WTC11 (cell line): ENCODE measurements around the gene COX6A1. TPM values are rescaled to one million over a fixed set of nuclear protein-coding genes. Genes with fewer than 3 reads are reported as not detected.

Source experiments
- ATAC-seq: fragments of 200-7000 bp; cut with Tn5 transposase; 2 replicates; pipeline ENCODE4 v1.10.0; 2021; ENCODE audit warnings: mild to moderate bottlenecking, moderate library complexity
- CTCF ChIA-PET: fragments of 300-600 bp; sonication (Branson Sonifier 250); formaldehyde crosslinking; loops from one replicate; lab custom pipeline; 2021; ENCODE audit warnings: antibody characterized with exemption; lab: Charles Lee
- POLR2A ChIA-PET: fragments of 350-600 bp; sonication (Branson Sonifier 250); formaldehyde crosslinking; loops from one replicate; lab custom pipeline; 2021; ENCODE audit warnings: antibody characterized with exemption; lab: Charles Lee
- DNase-seq: peaks from one replicate; pipeline ENCODE4 v3.0.0; 2021; ENCODE audit warnings: low spot score
- H3K27ac Mint-ChIP-seq: 2 replicates; pipeline ENCODE4 v1.8.0; 2021; ENCODE audit warnings: mixed read lengths
- H3K27me3 Mint-ChIP-seq: 2 replicates; pipeline ENCODE4 v1.8.0; 2021; ENCODE audit warnings: low read depth, mild to moderate bottlenecking, moderate library complexity, mixed read lengths
- H3K36me3 Mint-ChIP-seq: 2 replicates; pipeline ENCODE4 v1.8.0; 2021; ENCODE audit warnings: mixed read lengths
- H3K4me1 Mint-ChIP-seq: 2 replicates; pipeline ENCODE4 v1.8.0; 2022; ENCODE audit warnings: mixed read lengths
- H3K4me3 Mint-ChIP-seq: 2 replicates; pipeline ENCODE4 v1.8.0; 2021; ENCODE audit warnings: mild to moderate bottlenecking, moderate library complexity, mixed read lengths
- H3K9me3 Mint-ChIP-seq: 2 replicates; pipeline ENCODE4 v1.8.0; 2021; ENCODE audit warnings: mixed read lengths
- AFF4 ChIP-seq: sonication (generic); formaldehyde crosslinking; IDR thresholded peaks from 2 replicates; pipeline ENCODE4 v1.8.1; 2023; ENCODE audit warnings: mild to moderate bottlenecking, missing genetic modification reagents, borderline replicate concordance
- ARID4B ChIP-seq: sonication (generic); formaldehyde crosslinking; IDR thresholded peaks from 2 replicates; pipeline ENCODE4 v1.8.0; 2023; ENCODE audit warnings: missing genetic modification reagents, mild to moderate bottlenecking, borderline replicate concordance
- CREM ChIP-seq: sonication (generic); formaldehyde crosslinking; IDR thresholded peaks from 2 replicates; pipeline ENCODE4 v1.8.1; 2022; ENCODE audit warnings: mild to moderate bottlenecking, missing genetic modification reagents, moderate library complexity
- E2F4 ChIP-seq: sonication (generic); formaldehyde crosslinking; IDR thresholded peaks from 2 replicates; pipeline ENCODE4 v1.8.1; 2022; ENCODE audit warnings: low read depth, mild to moderate bottlenecking, moderate library complexity, missing genetic modification reagents, borderline replicate concordance
- ELF4 ChIP-seq: sonication (generic); formaldehyde crosslinking; IDR thresholded peaks from 2 replicates; pipeline ENCODE4 v1.8.1; 2022; ENCODE audit warnings: low read depth, mild to moderate bottlenecking, moderate library complexity, missing genetic modification reagents
- FOXP4 ChIP-seq: sonication (generic); formaldehyde crosslinking; IDR thresholded peaks from 2 replicates; pipeline ENCODE4 v1.8.0; 2022; ENCODE audit warnings: mild to moderate bottlenecking, missing genetic modification reagents
- HMGA2 ChIP-seq: fragments of 250-450 bp; sonication (Bioruptor Pico); IDR thresholded peaks from 2 replicates; pipeline ENCODE4 v1.4.0; 2021; ENCODE audit warnings: mild to moderate bottlenecking, moderate library complexity
- IRF1 ChIP-seq: sonication (generic); formaldehyde crosslinking; IDR thresholded peaks from 2 replicates; pipeline ENCODE4 v1.8.0; 2023; ENCODE audit warnings: missing genetic modification reagents
- IRF2 ChIP-seq: sonication (generic); formaldehyde crosslinking; IDR thresholded peaks from 2 replicates; pipeline ENCODE4 v1.8.0; 2022; ENCODE audit warnings: low read depth, missing genetic modification reagents, borderline replicate concordance
- NFE2L1 ChIP-seq: sonication (generic); formaldehyde crosslinking; IDR thresholded peaks from 2 replicates; pipeline ENCODE4 v1.8.1; 2023; ENCODE audit warnings: missing genetic modification reagents
- NR2C2 ChIP-seq: sonication (generic); formaldehyde crosslinking; IDR thresholded peaks from 2 replicates; pipeline ENCODE4 v1.8.0; 2022; ENCODE audit warnings: mild to moderate bottlenecking, missing genetic modification reagents
- NR3C1 ChIP-seq: sonication (generic); formaldehyde crosslinking; conservative IDR thresholded peaks from 2 replicates; pipeline ENCODE4 v1.8.1; 2023; ENCODE audit warnings: low read depth, mild to moderate bottlenecking, missing genetic modification reagents
- PRDM15 ChIP-seq: sonication (generic); formaldehyde crosslinking; IDR thresholded peaks from 2 replicates; pipeline ENCODE4 v1.8.0; 2022; ENCODE audit warnings: missing genetic modification reagents
- SOX15 ChIP-seq: fragments of 250-450 bp; sonication (Bioruptor Pico); IDR thresholded peaks from 2 replicates; pipeline ENCODE4 v1.9.0; 2021; ENCODE audit warnings: mild to moderate bottlenecking
- TCF7 ChIP-seq: sonication (generic); formaldehyde crosslinking; IDR thresholded peaks from 2 replicates; pipeline ENCODE4 v1.8.0; 2022; ENCODE audit warnings: mild to moderate bottlenecking, low read depth, missing genetic modification reagents, moderate library complexity
- total RNA-seq: library from RNA; stranded (reverse); gene quantifications from 3 replicates; pipeline ENCODE4 v1.2.3, GENCODE V29; 2021

The COX6A1 gene
- total RNA-seq, 1 experiment from 2014 or later: 573 TPM

GRCh38 chr12:120467439-120467838 is 29.5 kb downstream of the COX6A1 start (continued):
- TF ChIP-seq CREM (CRISPR knock-in tag) (no peak), IRF1 (no peak), AFF4 (CRISPR knock-in tag) (no peak), HMGA2 (no peak), IRF2 (CRISPR knock-in tag) (no peak), NFE2L1 (no peak), TCF7 (CRISPR knock-in tag) (no peak), E2F4 (CRISPR knock-in tag) (no peak), PRDM15 (CRISPR knock-in tag) (no peak), SOX15 (no peak), NR2C2 (no peak), NR3C1 (CRISPR knock-in tag) (no peak), ELF4 (CRISPR knock-in tag) (no peak)
- TF ChIP-seq, all 79 proteins: peak for 0

- CTCF ChIA-PET: interaction anchor here (0.6 to 3.4 kb wide), 13 partner anchors 11 to 166 kb away, joined by 3 to 44 read pairs (median 7); partner anchors contain the start of genes DYNLL1 and SIRT4
- H3K9me3 Mint-ChIP-seq: no peaks in the 10 kb centered on the region
- ATAC-seq (no peak), DNase-seq (peak; percentile 33)
- peaks cover 23% of the 10 kb centered on the region for H3K4me1 Mint-ChIP-seq
- POLR2A ChIA-PET: interaction anchor here (0.6 to 2.7 kb wide), 4 partner anchors 11 to 88 kb away, joined by 3 to 9 read pairs (median 4); partner anchors contain the start of gene DYNLL1
- H3K27ac Mint-ChIP-seq: peak overlapping the region; percentile 86
- peak overlapping the region; percentile 87 for H3K4me3 Mint-ChIP-seq
- no peaks in the 10 kb centered on the region for H3K27me3 Mint-ChIP-seq
- peaks cover 34% of the 10 kb centered on the region for H3K36me3 Mint-ChIP-seq
- TF ChIP-seq FOXP4 (CRISPR knock-in tag): no peak
- no peak for TF ChIP-seq ARID4B (CRISPR knock-in tag)
- peak; percentile 93 for TF ChIP-seq PRDM15 (CRISPR knock-in tag)
Measured at GRCh38 chr12:120468325-120468820, 30.5 kb downstream of the COX6A1 start.
